GM12865 (cell line): Measurements from ENCODE around the gene RAP1GAP.

Experiments used
- DNase-seq: peaks from one replicate; pipeline ENCODE4 v3.0.0; 2010; ENCODE audit warnings: low read depth
- H3K4me3 ChIP-seq: 2 replicates; pipeline ENCODE4 v1.5.1; 2011; ENCODE audit warnings: mild to moderate bottlenecking, low read depth, low read length, control low read depth
- TF ChIP-seq, protein P1 (sequence below): IDR thresholded peaks from 2 replicates; pipeline ENCODE4 v1.5.1; 2011; ENCODE audit warnings: low read length, control low read depth, low read depth, inconsistent platforms; ENCODE audit not compliant: insufficient read depth; ENCODE audit errors: missing control alignments

The RAP1GAP gene

GRCh38 chr1:21585037-21585436 lies 84.1 kb downstream of the RAP1GAP start:
- H3K4me3 ChIP-seq = no peak overlapping the region
- TF ChIP-seq, protein P1, sequence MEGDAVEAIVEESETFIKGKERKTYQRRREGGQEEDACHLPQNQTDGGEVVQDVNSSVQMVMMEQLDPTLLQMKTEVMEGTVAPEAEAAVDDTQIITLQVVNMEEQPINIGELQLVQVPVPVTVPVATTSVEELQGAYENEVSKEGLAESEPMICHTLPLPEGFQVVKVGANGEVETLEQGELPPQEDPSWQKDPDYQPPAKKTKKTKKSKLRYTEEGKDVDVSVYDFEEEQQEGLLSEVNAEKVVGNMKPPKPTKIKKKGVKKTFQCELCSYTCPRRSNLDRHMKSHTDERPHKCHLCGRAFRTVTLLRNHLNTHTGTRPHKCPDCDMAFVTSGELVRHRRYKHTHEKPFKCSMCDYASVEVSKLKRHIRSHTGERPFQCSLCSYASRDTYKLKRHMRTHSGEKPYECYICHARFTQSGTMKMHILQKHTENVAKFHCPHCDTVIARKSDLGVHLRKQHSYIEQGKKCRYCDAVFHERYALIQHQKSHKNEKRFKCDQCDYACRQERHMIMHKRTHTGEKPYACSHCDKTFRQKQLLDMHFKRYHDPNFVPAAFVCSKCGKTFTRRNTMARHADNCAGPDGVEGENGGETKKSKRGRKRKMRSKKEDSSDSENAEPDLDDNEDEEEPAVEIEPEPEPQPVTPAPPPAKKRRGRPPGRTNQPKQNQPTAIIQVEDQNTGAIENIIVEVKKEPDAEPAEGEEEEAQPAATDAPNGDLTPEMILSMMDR = no peak
- DNase-seq = no peak

GRCh38 chr1:21584096-21584495 lies 85.1 kb downstream of the RAP1GAP start:
- H3K4me3 ChIP-seq = no peak overlapping the region
- TF ChIP-seq, protein P1 = no peak
- no peak for DNase-seq

DNA sequence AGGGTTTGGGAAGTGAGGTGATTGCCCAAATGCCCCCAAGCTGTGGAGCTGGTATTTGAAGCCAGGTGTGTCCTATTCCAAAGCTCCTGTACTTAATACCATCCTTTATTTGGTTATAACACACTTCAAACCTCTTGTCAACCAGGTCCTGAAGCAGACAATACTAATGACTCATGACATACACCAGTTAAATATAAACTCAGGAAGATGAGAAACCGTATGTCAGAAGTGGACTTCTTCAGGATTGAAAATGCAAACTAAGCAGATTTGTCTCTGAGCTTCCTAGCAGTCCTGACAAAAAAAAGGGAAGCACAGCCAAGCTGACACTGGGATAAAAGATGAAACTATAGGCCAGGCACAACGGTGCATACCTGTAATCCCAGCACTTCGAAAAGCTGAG lies 89.4 kb downstream of the RAP1GAP start:
- DNase-seq = no peak
- H3K4me3 ChIP-seq = no peak overlapping the region
- TF ChIP-seq, protein P1 = no peak

GRCh38 chr1:21577933-21578332 lies 91.2 kb downstream of the RAP1GAP start:
- no peak overlapping the region for H3K4me3 ChIP-seq
- TF ChIP-seq, protein P1 = no peak
- DNase-seq = no peak

- no peak overlapping the region for H3K4me3 ChIP-seq
- no peak for DNase-seq
- TF ChIP-seq, protein P1 = no peak
Measured at GRCh38 chr1:21577324-21577723, 91.8 kb downstream of the RAP1GAP start.

- TF ChIP-seq, protein P1 = no peak
- H3K4me3 ChIP-seq = no peak overlapping the region
- no peak for DNase-seq
Measured at GRCh38 chr1:21576798-21577187, 92.4 kb downstream of the RAP1GAP start.

DNA sequence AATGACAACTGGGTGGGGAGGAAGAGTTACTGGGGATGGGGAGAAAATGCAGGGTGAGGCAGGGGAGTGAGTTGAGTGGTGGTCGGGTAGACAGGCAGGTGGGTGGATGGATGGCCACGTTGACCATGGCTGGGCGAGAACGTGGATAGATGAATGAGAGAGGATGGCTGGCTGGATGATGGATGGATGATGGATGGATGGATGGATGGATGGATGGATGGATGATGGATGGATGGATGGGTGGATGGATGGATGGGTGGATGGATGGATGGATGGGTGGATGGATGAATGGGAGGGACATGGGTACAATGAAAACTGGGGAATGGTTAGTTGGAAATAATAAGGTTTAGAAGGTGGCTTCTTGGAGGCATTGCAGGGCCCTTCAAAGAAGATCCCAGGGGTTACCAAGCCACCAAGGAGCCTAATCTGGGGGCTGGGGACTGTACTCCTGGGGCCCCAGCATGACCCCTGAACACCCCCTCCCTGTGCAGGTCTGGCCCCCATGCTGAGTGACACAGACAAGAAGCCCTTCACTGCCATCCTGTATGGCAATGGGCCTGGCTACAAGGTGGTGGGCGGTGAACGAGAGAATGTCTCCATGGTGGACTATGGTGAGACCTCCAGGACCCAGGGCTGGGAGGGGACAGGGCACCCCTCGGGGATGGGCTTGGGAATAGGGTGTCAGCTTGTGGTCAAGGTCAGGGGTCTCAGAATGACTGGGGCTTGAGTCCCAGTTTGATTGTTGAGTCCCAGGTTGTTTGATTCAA lies 92.9 kb downstream of the RAP1GAP start:
- TF ChIP-seq, protein P1 = no peak
- H3K4me3 ChIP-seq = no peak overlapping the region
- DNase-seq = no peak
